AG10803 (cell line): Measurements from ENCODE around the gene HCFC2.

Source experiments
- DNase-seq: peaks from one replicate; pipeline ENCODE4 v3.0.0; 2010; ENCODE audit warnings: low read depth
- H3K4me3 ChIP-seq: 2 replicates; pipeline ENCODE4 v1.5.1; 2011; ENCODE audit warnings: mild to moderate bottlenecking, low read length, control low read depth
- CTCF ChIP-seq: conservative IDR thresholded peaks from 2 replicates; pipeline ENCODE4 v1.5.1; 2011; ENCODE audit warnings: mild to moderate bottlenecking, low read length, control low read depth, inconsistent platforms

Gene HCFC2

GRCh38 chr12:104136577-104136976 is 72.2 kb downstream of the HCFC2 start:
- no peak for TF ChIP-seq CTCF
- peak overlapping the region; percentile 79 for H3K4me3 ChIP-seq
- no peak for DNase-seq

- no peak for TF ChIP-seq CTCF
- peak overlapping the region; percentile 79 for H3K4me3 ChIP-seq
- peak; percentile 75 for DNase-seq
Measured at GRCh38 chr12:104137001-104137901, 72.9 kb downstream of the HCFC2 start.

GRCh38 chr12:104137902-104138796 is 73.8 kb downstream of the HCFC2 start, which contains the start of gene NFYB:
Gene NFYB (minus strand): TSS chr12:104138210. CDS start chr12:104135453, 2,757 bp downstream.
- H3K4me3 ChIP-seq, result peak within 1 kb of the TSS; percentile 79
- TF ChIP-seq CTCF, result no peak
- peak; percentile 97 for DNase-seq

GRCh38 chr12:104138797-104139152 is 74.4 kb downstream of the HCFC2 start:
- no peak for TF ChIP-seq CTCF
- DNase-seq, result peak; percentile 15
- H3K4me3 ChIP-seq, result peak overlapping the region; percentile 53

- TF ChIP-seq CTCF, result no peak
- DNase-seq, result no peak
Measured at GRCh38 chr12:104142543-104142942, 78.2 kb downstream of the HCFC2 start.

GRCh38 chr12:104143002-104143401 is 78.7 kb downstream of the HCFC2 start:
- no peak for DNase-seq
- TF ChIP-seq CTCF, result no peak
- no peak overlapping the region for H3K4me3 ChIP-seq

More at GRCh38 chr12:104142543-104142942, 78.2 kb downstream of the HCFC2 start:
- H3K4me3 ChIP-seq, result no peak overlapping the region
